NCI-H128 (cell line): ENCODE measurements around the gene ERO1B.
A peak's percentile ranks its signal among the peaks of the same experiment; 100 is the strongest.

ENCODE experiments used
- DNase-seq: peaks from one replicate; lab custom pipeline; 2025; ENCODE audit not compliant: unreplicated experiment; lab: John Stamatoyannopoulos, UW

The ERO1B gene

DNA sequence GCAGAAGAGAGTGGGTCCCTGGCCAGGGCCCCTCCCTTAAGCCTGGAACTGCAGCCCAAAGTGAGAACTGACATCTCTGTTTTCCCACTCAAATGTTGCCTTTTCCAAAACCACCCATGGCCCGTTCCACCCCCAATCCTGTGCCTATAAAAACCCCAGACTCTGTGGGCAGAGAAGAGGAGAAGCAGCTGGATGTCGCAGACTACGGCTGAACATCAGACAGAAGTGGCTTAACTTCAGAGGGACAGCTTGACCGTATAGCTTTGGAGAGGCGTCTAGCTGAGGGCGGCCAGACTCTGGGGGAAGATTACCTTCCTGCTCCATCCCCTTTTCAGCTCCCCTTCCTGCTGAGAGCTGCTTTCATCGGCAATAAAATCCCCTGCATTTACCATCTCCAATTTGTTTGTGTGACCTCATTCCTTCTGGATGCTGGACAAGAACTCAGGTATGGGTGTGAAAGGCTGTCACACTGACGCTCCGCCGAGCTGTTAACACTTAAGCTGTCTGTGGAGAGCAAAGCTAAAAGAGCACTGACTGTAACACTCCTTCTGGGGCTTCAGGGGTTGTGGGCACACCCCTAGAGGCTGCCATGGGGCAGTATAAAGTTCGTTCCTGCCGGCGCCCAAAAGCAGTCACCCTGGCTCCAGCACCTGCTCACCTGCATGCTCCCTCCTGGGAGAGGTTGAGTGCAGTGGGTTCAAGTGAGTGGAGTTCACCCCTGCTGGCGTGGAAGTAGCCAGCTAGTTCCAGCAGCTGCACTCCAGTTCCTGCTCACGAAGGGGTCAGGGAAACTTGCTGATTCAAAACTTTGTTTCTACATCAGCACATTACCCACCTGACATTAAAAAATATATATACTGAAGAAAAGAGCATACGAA, 19.6 kb upstream of the ERO1B start:
- no peak for DNase-seq

DNA sequence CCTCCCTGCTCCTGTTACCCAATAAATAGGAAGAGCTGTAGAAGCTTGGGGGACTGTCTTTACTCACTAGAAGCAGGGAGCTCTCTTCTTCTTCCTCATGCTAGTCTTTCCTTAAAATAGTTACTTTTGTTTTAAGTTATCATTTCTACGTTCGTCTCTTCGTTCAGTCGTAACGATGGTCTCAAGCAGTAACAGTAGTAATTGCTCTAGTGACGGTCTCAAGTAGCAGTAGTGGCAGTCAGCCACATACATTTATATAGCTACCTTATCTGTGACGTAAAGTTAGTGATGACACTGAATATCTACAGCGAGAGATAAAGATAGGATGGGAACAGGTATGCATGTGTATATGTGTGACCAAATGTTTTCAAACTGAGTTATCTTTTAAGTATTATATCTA, 15.4 kb upstream of the ERO1B start:
- no peak for DNase-seq

DNA sequence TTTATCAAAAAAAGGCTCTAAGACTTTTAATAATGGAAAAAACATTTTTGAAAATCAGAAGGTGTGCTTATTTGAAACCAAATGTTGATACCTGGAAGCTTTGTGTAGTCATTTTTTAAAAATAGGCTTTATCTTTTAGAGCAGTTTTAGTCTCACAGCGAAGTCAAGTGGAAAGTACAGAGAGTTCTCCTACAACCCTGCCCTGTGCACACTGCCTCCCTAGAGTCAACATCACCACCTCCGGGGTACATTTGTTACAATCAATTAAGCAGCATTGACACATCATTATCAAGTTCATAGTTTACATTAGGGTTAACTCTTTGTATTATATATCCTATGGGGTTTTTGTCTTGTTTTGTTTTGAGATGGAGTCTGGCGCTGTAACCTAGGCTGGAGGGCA, 10.7 kb upstream of the ERO1B start:
- no peak for DNase-seq

DNA sequence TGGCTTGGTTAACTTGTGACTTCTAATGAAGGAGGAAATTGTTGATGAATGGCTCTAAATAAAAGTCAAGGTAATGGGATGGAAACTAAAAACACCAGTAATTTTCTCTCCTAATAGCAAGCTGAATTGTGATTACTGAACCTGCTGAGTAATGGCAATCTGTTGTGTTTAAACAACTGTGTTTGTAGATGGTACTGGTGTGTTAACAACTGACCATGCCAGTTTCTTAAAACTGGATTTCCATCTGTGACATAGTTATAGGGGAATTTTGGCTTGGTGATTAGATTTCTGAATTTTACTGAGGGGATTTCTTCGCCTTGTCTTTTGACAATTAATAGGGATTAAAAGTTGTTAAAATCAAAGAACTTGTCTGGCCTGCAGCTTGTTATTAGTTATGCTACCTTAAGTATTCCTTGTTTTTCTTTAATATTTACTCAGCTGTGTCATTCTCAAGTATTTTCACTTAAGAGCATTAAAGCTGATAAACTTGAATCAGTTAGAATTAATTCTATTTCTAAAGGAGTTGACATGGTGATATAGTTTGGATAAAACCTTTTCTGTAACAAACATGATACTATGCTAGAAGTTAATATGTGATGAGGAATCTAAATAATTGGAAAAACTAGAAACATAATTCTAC, 7.9 kb upstream of the ERO1B start:
- DNase-seq, result no peak

DNA sequence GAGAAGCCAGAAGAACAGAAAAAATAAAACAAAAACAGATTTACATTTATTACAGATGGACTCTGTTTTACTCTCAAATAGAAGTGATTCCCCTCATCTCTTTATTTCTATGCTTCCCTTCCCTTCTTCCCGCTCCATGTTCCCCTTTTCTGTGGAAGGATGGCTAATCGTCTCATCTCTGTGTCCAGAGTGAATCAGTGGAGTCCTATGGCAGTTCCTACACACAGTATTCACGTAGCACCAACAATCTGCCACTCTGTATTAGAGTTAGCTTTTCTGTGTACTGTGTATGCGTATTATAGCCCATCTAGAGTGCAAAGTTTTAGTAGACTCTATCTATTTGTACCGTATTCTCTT, 6.8 kb upstream of the ERO1B start:
- no peak for DNase-seq

DNA sequence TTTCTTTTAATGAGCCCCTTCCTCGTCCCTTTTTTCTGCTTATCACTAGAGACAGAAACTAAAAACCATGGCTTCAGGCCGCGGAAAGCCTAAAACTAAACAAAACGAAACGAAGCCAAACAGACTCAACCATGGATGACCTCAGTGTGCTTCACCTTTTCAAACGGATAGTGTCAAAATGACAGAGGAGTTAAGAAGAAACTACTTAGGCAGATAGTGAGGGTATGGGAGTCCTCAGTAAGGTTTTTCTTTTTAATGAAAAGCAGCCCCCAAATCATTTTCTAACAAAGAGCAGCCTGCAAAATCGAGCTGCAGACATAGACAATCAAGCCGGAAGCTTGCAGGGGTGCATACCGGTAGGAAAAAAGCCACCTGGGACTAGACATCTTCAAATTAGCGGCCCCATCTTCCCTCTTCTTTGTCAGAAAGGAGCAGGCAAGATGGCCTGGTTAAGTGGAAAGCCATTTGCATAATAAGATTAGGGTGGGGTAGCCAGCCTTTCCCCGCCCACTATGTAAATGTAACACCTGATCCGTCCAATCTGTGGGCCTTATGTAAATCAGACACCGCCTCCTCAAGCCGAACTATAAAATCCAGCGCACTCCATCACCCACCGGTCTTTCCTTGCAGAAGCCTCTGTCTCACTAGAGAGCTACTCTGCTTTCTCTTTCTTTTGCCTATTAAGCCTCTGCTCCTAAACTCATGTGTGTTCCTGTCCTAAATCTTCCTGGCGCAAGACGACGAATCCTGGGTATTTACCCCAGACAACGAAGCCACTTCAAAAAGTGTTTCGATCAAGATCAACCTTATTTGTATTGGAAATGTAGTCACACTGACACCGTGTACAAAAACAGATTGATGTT, 6.2 kb upstream of the ERO1B start:
- no peak for DNase-seq

DNA sequence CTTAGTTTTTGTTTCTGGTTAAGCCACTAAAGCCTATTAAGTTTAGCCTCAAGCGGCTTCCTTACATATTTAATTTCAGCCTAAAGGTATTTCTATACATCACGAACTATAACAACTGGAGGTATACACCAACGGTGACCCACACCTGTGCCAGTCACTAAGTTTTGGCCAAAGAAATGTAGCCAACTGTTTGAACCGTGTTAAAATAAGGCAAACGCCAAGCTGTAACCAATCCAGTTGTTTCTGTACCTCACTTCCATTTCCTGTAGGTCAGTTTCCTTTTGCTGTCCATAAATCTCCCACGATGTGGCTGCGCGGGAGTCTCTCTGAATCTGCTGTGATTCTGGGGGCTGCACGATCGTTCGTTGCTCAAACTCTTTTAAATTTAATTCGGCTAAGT, 5.6 kb upstream of the ERO1B start:
- no peak for DNase-seq

DNA sequence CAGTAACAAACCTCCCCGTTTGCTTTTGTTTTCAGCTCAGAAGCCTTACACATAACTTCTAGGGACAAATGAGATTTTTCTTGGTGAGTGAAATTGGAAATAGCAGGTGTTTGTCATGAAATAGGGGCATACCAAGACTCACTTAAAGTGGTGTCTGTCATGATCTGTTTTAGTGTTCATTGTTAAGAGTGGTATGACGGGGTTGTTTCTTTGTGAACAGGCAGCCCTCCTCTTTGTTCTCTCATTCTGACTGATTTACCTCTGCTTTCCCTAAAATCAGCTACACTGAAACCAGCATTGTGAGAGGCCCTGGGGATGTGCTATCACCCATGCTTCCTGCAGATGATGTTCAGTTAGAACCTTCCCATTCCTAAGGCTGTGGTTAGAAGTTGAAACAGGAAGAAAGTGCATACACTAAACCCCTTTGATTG, 2.5 kb upstream of the ERO1B start:
- no peak for DNase-seq

DNA sequence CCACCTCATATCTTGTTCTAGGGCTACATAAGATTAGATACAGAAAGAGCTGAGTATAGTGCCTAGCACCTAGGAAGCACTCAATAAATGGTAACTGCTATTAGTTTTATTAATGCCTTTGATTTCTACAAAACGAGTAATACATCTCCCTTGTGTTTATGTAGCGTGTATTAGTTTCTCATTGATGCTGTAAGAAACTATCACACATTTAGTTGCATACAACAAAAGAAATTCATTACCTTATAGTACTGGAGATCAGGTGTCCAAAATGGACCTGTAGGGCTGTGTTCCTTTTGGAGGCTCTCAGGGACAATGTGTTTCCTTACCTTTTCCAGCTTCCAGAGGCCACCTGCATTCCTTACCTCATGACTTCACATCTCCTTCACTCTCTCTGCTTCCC, 961 bp upstream of the ERO1B start:
- no peak for DNase-seq

DNA sequence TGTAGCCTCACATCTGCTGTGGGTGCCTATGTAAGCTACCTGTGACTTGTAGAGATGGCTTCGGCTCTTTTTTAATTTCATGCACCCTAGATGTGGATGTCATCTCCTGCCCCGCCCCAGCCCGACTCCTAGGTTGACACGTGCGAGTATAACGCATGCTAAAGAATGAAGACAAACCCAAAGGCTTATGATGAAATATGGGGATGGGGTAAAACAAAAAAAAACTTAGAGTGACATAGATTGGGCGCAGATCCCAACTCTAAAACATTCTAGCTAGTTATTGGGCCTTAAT, 613 bp upstream of the ERO1B start:
- no peak for DNase-seq

DNA sequence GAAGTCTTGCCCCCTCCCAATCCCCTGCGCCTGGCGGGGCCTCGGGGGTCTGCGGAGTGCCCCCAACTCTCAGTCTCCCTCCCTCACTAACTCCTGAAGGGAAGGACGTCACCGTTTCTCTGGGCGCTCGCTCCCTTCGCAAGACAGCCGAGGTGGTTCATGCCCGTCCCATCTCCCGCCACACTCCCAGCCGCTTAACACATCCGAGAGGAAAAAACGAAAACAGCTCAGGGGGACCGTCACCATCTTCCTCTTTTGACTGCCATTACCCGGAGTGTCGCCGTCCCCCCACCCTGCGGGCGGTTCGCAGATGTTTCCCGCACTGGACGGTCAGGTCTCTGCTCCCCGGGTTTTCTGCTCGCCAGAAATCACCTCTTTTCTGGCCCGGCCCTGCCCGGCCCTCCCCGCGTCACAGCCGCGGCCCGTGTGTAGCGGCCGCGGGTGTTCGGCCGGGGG, 532 bp downstream of the ERO1B start:
- DNase-seq, result no peak

DNA sequence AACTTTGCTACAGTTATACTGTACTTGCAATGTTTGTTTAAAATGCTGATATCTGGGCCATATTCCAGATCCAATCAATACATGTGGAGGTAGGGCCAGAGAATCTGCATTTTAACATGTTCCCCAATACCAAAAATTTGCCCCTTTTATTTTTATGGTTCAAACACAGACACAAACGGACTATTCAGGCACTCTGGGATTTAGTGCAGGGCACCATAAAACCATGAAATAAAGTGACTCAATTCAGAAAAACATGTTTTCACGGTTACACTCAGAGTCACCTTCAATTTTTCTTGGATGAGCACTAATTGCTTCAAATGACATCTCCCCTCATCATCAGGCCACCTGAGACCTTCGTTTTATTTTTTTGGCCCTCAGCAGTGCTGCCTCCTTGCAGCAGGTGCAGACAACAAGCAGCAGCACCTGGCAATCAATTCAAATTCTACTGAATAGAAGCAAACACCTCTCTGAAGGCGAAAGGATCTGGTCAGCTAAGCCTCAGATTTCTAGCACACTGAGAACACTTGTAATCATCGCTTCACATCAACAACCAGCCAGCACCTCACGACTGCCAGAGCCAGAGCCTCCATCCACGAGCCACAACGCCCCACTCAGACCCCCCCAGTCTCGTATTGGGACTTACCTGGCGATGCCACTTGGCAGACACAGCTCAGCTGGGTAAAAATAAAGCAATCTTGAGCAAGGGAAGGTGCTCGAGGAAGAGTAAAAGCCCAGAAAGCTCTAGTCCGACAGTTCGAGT, 1.1 kb downstream of the ERO1B start:
- DNase-seq, result peak; percentile 20

DNA sequence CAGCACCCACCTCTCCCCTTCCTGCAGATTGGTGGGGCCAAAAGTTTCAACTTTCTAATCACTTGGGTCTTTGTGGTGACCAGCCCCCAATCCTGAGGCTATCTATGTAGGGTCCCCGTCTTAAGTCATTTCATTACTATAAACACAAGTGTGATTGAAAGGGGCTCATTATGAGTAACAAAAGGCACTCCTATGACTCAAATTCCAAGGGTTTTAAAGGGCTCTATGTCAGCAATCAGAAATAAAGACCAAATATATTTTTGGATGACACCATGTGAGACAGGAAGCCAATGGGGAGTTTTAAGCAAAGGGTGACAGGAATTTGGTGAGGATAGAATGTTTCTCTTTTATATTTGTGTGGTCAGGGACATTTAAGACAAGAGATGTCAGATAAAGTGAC, 6.2 kb downstream of the ERO1B start:
- no peak for DNase-seq

DNA sequence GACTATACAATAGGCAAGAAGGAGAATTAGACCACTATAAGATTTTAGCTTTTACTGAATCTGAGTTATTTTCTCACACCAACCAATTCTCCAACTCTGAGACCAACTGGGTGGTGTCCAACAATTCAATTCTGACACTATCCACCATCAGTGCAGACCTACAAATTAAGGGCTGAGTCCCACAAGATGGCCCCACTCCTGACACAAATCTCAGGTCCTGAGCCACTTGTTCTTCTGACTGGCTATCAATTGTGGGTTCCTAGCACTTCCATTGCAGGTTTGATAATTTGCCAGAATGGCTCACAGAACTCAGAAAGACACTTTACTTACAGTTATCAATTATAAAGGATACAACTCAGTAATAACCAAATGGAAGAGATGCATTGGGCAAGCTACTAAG, 6.7 kb downstream of the ERO1B start:
- no peak for DNase-seq

DNA sequence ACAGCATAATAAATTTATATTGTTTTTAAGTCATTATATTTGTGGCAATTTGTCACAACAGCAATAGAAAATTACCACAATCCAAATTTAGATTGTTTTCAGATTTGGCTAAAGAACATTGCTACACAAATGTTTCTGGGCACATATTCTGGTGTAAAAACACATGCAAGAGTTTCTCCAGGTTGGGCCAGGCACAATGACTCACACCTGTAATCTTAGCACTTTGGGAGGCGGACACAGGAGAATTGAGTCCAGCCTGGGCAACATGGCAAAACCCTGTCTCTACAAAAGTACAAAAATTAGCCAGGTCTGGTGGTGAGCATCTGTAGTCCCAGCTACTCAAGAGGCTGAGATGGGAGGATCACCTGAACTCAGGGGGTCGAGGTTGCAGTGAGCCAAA, 8.4 kb downstream of the ERO1B start:
- no peak for DNase-seq

DNA sequence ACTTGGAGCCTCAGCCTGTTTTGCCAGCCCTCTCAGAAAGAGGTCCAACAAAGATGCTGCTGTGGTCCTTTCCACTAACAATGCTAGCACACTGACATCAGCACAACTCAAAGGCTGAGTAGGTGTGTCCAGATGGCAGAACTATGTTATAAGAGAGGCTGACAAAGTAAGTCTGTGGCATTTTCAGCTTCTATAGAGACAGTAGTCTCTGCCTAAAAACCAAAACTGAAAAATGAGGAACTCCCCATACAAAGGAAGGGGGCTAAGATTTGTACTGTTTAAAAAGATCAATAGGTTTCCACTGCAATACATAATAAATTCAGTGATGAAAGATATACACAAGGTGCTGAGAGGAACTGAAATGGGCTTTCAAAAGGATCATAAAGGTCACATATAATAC, 12.3 kb downstream of the ERO1B start:
- DNase-seq, result no peak

DNA sequence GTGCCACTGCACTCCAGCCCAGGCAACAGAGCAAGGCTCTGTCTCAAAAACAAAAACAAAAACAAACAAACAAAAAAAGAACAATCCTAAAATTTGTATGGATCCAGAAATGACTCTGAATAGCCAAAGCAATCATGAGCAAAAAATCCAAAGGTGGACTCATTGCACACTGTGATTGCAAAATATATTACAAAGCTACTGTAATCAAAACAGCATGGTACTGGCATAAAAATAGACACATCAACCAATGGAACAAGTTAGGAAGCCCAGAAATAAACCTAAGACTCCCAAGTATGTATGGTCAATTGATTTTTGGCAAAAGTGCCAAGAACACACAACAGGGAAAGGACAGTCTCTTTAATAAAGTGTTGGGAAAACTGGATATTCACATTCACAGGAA, 19.9 kb downstream of the ERO1B start:
- DNase-seq, result no peak

DNA sequence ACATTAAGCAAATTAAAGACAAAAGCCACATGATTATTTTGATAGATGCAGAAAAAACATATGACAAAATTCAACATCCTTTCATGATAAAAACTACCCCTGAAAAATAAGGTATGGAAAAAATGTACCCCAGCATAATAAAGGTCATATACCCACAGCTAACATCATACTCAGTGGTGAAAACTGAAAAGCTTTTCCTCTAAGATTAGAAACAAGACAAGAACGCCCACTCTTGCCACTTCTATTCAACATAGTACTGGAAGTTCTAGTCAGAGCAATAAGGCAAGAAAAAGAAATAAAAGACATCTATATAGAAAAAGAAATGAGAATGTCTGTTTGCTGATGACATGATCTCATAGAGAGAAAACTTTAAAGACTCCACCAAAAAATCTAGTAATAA, 20.7 kb downstream of the ERO1B start:
- DNase-seq, result no peak

DNA sequence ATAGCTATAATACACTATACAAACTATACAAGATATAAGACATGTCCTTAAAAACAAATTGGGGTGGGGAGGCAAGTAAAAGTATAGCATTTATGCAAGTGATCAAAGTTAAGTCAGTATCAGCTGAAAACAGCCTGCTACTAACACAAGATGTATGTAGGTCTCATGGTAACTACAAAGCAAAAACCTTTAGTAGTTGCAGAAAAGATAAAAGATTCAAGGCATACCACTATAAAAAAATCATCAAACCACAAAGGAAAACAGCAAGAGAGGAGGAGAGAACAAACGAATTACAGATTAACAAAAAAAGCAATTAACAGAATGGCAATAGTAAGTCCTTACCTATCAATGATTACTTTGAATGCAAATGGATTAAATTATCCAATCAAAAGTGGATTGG, 22.7 kb downstream of the ERO1B start:
- DNase-seq, result no peak

DNA sequence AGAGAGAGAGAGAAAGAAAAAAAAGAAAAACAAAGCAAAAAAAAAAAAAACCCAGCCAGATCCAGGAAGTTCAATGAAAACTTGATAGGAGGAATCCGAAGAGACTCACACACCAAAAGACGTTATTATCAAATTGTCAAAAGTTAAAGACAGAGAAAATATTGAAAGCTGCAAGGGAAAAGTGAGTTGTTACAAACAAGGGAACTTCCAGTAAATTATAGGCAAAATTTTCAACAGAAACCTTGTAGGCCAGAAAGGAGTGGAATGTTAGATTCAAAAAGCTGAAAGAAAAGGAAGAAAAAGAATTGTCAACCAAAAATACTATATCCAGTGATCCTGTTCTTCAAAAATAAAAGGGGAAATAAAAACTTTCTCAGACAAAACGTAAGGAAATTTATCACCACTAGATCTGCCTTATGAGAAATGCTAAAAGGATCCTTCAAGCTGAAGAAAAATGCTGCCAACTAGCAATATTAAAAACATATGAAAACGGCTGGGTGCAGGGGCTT, 23.6 kb downstream of the ERO1B start:
- no peak for DNase-seq

DNA sequence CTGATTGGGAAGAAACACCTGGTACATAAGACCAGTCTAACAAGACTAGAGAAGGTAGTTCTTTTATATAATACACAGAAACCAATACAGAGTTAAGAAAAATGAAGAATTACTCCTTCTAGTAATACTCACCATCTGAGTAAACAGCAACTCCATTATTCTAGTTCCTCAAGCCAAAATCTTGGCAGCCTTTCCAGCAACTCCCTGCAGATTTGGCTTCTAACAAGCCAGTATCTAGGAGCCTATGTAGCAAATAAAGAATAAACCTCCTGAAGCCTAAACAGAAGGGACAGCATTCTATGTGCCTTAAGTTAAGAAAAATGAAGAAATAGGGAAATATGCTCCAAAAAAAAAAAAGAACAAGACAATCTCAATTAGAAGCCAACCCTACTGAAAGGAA, 24.5 kb downstream of the ERO1B start:
- DNase-seq, result no peak
